HG03064 (cell line): Measurements from ENCODE around the gene ISG15.

ENCODE experiments used
- ATAC-seq: cut with Tn5 transposase; IDR thresholded peaks from one replicate; pipeline ENCODE4 v1.9.1; 2021; ENCODE audit warnings: low read depth; ENCODE audit not compliant: unreplicated experiment

The ISG15 gene

DNA sequence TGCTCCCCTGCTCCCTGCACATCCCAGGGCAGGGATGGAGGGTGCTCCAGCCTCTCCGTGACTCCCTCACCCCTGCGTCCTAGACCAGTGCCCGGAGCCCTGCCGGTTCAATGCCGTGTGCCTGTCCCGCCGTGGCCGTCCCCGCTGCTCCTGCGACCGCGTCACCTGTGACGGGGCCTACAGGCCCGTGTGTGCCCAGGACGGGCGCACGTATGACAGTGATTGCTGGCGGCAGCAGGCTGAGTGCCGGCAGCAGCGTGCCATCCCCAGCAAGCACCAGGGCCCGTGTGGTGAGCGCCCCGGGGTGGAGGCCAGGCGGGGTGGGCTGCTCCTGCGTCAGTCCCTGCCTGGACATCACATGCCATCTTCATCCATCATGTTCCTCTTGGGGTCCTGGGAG is 28.6 kb downstream of the ISG15 start:
- ATAC-seq, result no peak

DNA sequence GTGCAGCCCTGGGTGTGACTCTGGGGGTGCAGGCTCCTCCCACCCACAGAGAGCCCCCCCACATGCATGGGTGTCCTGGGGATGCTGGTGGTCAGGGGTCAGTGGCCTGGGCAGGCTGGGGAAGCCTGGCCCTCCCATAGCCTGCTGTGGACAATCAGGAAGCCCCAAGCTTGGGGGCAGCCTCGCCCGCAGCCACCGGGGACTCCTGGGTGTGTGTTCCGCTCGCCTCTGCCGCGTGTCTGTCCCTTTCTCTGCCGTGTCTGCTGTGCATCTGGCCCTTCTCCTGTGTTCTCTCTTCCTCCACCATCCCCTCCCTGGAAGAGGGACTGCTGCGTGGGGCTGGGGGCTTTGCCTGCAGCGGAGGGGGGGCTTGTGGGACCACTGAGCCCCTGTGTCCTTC is 29.5 kb downstream of the ISG15 start:
- ATAC-seq, result no peak

GRCh38 chr1:1043411-1043810 is 30.1 kb downstream of the ISG15 start:
- ATAC-seq, result no peak

GRCh38 chr1:1043921-1044320 is 30.6 kb downstream of the ISG15 start:
- no peak for ATAC-seq

DNA sequence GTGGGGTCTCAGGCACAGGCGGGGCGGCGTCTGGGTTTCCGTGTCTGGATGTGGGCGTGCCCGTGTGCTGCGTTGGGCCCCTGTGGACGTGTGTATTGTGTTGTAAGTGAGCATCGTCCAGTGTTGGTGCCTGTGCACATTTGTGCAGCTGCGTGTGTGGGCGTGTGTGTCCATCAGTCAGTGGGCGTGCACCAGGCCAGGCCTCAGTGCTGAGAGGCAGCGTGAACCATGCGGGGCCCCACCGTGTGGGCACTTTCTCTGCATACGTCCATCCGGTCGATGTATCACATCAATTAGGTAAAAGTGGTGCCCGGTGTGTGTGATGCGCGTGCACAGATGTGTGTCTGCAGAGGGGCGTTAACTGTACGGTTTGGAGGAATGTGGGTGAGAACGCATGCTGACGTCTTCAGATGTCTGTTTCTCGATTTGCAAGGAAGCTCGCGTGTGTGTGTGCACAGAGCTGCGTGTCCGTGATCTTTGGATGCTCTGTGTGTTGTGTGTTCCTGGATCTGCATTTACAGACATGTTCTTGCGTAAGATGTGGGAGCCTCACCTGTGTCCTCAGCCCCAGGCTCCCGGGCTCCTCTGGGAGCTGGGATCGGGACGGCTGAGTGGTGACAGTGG is 31.3 kb downstream of the ISG15 start:
- no peak for ATAC-seq

DNA sequence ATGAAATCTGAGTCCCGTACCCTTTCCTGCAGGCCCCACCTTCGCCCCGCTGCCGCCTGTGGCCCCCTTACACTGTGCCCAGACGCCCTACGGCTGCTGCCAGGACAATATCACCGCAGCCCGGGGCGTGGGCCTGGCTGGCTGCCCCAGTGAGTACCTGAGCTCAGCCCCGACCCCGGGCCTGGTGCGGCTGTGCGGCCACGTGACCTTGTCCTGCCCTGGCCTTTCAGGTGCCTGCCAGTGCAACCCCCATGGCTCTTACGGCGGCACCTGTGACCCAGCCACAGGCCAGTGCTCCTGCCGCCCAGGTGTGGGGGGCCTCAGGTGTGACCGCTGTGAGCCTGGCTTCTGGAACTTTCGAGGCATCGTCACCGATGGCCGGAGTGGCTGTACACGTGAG is 31.8 kb downstream of the ISG15 start:
- ATAC-seq, result no peak

DNA sequence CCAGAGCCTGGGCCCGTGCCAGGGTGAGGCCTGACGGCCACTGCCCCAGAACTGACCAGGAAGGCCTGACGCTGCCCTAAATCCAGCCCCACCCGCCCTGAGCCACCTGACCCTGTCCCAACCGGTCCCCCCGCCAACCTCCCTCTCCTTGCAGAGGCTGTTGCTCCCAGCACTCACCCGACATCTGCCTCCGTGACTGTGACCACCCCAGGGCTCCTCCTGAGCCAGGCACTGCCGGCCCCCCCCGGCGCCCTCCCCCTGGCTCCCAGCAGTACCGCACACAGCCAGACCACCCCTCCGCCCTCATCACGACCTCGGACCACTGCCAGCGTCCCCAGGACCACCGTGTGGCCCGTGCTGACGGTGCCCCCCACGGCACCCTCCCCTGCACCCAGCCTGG is 32.9 kb downstream of the ISG15 start:
- no peak for ATAC-seq

GRCh38 chr1:1046767-1047166 is 33.5 kb downstream of the ISG15 start:
- no peak for ATAC-seq

GRCh38 chr1:1047407-1047806 is 34.1 kb downstream of the ISG15 start:
- no peak for ATAC-seq

DNA sequence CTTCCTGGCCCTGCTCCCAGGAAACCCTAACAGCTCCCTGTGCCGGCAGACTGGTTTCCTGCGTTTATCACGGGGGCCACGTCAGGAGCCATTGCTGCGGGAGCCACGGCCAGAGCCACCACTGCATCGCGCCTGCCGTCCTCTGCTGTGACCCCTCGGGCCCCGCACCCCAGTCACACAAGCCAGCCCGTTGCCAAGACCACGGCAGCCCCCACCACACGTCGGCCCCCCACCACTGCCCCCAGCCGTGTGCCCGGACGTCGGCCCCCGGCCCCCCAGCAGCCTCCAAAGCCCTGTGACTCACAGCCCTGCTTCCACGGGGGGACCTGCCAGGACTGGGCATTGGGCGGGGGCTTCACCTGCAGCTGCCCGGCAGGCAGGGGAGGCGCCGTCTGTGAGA is 34.7 kb downstream of the ISG15 start:
- no peak for ATAC-seq

- ATAC-seq, result no peak
Observed at GRCh38 chr1:1048765-1049164, 35.5 kb downstream of the ISG15 start.

DNA sequence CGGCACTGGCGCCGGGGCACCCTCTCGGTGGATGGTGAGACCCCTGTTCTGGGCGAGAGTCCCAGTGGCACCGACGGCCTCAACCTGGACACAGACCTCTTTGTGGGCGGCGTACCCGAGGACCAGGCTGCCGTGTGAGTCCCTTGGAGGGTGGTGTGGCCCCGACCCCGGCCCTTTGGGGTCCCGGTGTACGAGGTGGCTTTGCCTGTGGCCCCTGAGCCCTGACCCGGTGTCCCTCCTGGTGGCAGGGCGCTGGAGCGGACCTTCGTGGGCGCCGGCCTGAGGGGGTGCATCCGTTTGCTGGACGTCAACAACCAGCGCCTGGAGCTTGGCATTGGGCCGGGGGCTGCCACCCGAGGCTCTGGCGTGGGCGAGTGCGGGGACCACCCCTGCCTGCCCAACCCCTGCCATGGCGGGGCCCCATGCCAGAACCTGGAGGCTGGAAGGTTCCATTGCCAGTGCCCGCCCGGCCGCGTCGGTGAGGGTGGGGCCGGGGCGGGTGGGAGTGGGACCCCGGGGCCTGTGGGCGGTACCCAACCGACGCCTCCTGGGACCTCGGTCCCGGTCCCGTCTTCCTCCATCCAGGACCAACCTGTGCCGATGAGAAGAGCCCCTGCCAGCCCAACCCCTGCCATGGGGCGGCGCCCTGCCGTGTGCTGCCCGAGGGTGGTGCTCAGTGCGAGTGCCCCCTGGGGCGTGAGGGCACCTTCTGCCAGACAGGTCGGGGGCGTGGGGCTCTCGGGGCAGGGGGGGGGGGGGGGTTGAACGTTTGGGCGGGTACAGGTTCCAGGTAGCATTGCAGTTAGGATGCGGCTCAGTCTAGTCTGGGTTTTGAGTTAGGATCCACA is 36.2 kb downstream of the ISG15 start:
- no peak for ATAC-seq

DNA sequence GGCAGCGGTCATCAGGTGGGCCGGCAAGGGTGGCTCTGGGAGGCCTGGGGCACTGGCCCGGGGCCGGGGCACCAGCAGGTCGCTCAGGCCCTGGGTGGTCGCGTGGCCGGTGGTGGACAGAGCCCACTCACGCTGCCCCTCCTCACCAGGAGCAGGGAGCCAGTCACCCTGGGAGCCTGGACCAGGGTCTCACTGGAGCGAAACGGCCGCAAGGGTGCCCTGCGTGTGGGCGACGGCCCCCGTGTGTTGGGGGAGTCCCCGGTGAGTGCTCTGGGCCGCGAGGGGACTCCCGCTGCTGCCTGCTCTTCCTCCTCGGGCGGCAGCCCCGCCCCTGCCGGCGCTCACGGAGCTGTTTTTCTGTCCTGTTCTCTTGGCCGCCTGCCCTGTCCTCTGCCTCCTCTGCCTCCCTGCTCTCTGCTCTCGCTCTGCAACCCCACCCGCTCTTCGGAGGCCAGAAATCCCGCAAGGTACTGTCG is 37.3 kb downstream of the ISG15 start:
- ATAC-seq, result no peak

DNA sequence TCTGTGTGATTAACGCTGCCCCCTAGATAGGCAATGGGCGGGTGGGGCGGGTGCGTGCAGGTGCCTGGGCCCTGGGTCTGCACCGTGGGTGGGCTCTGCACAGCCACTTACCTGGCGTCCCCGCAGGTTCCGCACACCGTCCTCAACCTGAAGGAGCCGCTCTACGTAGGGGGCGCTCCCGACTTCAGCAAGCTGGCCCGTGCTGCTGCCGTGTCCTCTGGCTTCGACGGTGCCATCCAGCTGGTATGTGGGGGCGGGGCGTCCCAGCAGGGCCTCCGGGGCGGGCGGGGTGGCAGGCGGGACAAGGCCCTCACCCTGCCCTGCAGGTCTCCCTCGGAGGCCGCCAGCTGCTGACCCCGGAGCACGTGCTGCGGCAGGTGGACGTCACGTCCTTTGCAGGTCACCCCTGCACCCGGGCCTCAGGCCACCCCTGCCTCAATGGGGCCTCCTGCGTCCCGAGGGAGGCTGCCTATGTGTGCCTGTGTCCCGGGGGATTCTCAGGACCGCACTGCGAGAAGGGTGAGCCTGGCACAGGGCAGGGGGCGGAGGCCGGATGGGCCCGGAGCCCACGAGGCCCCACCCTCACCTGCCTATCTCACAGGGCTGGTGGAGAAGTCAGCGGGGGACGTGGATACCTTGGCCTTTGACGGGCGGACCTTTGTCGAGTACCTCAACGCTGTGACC is 38.0 kb downstream of the ISG15 start:
- no peak for ATAC-seq

- no peak for ATAC-seq
Observed at GRCh38 chr1:1052003-1052840, 38.9 kb downstream of the ISG15 start.

DNA sequence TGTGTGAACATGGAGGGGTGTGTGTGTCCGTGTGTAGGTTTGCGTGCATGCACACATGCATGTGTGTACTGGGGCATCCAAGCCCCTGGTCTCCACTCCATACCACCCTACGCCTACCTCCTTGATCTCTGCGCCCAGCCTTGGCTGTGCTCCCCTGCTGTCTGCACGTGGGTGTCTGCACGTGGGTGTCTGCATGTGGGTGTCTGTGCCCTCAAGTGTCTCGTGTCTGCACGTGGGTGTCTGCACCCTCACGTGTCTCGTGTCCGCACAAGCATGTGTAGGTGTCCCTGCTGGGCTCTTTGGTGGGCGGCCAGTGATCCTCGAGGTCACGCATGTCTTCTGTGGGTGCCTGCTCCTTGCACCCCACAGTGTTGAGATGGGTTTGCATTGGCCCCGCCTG is 39.7 kb downstream of the ISG15 start:
- no peak for ATAC-seq

- no peak for ATAC-seq
Observed at GRCh38 chr1:1053682-1054081, 40.4 kb downstream of the ISG15 start.

DNA sequence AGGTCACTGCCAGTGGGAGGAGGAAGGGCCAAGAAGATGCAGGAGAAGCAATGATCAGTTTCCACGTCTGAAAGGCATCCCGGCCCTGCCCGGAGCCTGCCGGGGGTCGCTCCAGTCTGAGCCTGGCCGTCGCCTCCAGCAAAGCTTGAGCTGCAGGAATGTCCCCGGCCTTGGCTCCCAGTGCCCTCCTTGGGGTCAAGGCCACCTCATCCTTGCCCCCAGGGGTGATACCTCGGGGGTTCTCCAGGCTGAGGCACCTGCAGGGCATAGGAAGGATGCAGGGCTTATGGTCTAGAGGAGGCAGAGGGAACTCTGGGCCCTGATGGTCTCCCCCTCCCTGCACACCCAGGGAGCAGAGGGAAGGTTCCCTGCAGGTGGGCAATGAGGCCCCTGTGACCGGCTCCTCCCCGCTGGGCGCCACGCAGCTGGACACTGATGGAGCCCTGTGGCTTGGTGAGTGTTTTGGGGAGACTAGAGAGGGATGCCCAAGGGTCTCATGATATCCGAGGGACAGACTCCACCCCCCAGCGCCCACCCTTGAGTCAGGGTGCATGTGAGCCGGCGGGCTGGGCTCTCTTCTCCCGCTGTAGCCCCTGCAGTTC is 40.9 kb downstream of the ISG15 start:
- ATAC-seq, result no peak

GRCh38 chr1:1054971-1055370 is 41.7 kb downstream of the ISG15 start:
- no peak for ATAC-seq
